ENCODE data around the gene FER. TPM values are rescaled to one million over a fixed set of nuclear protein-coding genes. Genes with fewer than 3 reads are reported as not detected.

FER gene
- total and polyA plus RNA-seq, 7 donors: 1.2 to 36.7 (median 24.2) TPM

GRCh38 chr5:109173036-109173794 lies 425.5 kb downstream of the FER start:
- Histone ChIP-seq H3K27me3 (no peaks in the 10 kb centered on the region), H3K36me3 (no peaks in the 10 kb centered on the region), H3K4me3 (no peak overlapping the region), H3K9me3 (no peaks in the 10 kb centered on the region), H3K27ac (no peak overlapping the region), H3K4me1 (peaks cover 0 to 7% (median 2%) of the 10 kb centered on the region in 4 donors)
- intact Hi-C loops (cut with DNase I): no loop called here
- no peak for DNase-seq
- TF ChIP-seq EP300 (IDR thresholded peaks at IDR 0.05): no peak
- TF ChIP-seq POLR2AphosphoS5 (IDR thresholded peaks at IDR 0.05): no peak
- no peak for TF ChIP-seq CTCF (IDR thresholded peaks at IDR 0.05)
- TF ChIP-seq POLR2A (IDR thresholded peaks at IDR 0.05): no peak
- WGBS, 2 donors: 99% methylated on average over 2 of the region's 2 CpGs

GRCh38 chr5:109177227-109177626 lies 429.5 kb downstream of the FER start:
- Histone ChIP-seq H3K36me3 (no peaks in the 10 kb centered on the region), H3K27ac (no peak overlapping the region), H3K27me3 (no peaks in the 10 kb centered on the region), H3K9me3 (no peaks in the 10 kb centered on the region), H3K4me1 (peaks cover 0 to 7% (median 3%) of the 10 kb centered on the region in 4 donors), H3K4me3 (no peak overlapping the region)
- no peak for DNase-seq
- intact Hi-C loops (cut with DNase I): no loop called here
- TF ChIP-seq POLR2AphosphoS5 (IDR thresholded peaks at IDR 0.05): no peak
- TF ChIP-seq POLR2A (IDR thresholded peaks at IDR 0.05): no peak
- TF ChIP-seq EP300 (IDR thresholded peaks at IDR 0.05): no peak
- TF ChIP-seq CTCF (IDR thresholded peaks at IDR 0.05): no peak
- WGBS, 2 donors: 83 to 95% methylated on average over 2 of the region's 2 CpGs

GRCh38 chr5:109177782-109178181 lies 430.1 kb downstream of the FER start:
- H3K36me3 ChIP-seq: peaks cover 0 to 2% (median 0%) of the 10 kb centered on the region in 4 donors
- no peak overlapping the region for H3K4me3 ChIP-seq
- H3K27me3 ChIP-seq: no peaks in the 10 kb centered on the region
- TF ChIP-seq POLR2A (IDR thresholded peaks at IDR 0.05) (no peak), POLR2AphosphoS5 (IDR thresholded peaks at IDR 0.05) (no peak), EP300 (IDR thresholded peaks at IDR 0.05) (no peak), CTCF (IDR thresholded peaks at IDR 0.05) (no peak)
- H3K4me1 ChIP-seq: peaks cover 0 to 7% (median 3%) of the 10 kb centered on the region in 4 donors
- H3K9me3 ChIP-seq: no peaks in the 10 kb centered on the region
- DNase-seq: no peak
- H3K27ac ChIP-seq: no peak overlapping the region
- intact Hi-C loops (cut with DNase I): no loop called here

GRCh38 chr5:109180668-109181067 lies 433.0 kb downstream of the FER start:
- Histone ChIP-seq H3K4me3 (no peak overlapping the region), H3K36me3 (peaks cover 0 to 3% (median 0%) of the 10 kb centered on the region in 4 donors), H3K27me3 (no peaks in the 10 kb centered on the region), H3K9me3 (no peaks in the 10 kb centered on the region), H3K4me1 (peaks cover 0 to 7% (median 3%) of the 10 kb centered on the region in 4 donors), H3K27ac (no peak overlapping the region)
- WGBS, 2 donors: 94 to 95% methylated on average over 4 of the region's 4 CpGs
- intact Hi-C loops (cut with DNase I): no loop called here
- DNase-seq: no peak
- TF ChIP-seq EP300 (IDR thresholded peaks at IDR 0.05) (no peak), CTCF (IDR thresholded peaks at IDR 0.05) (no peak), POLR2A (IDR thresholded peaks at IDR 0.05) (no peak), POLR2AphosphoS5 (IDR thresholded peaks at IDR 0.05) (no peak)
